GM18517 (cell line): ENCODE data around the gene UBAC2.

Experiments
- ATAC-seq: cut with Tn5 transposase; IDR thresholded peaks from one replicate; pipeline ENCODE4 v1.9.1; 2021; ENCODE audit warnings: mild to moderate bottlenecking, moderate library complexity; ENCODE audit not compliant: unreplicated experiment

Gene UBAC2

DNA sequence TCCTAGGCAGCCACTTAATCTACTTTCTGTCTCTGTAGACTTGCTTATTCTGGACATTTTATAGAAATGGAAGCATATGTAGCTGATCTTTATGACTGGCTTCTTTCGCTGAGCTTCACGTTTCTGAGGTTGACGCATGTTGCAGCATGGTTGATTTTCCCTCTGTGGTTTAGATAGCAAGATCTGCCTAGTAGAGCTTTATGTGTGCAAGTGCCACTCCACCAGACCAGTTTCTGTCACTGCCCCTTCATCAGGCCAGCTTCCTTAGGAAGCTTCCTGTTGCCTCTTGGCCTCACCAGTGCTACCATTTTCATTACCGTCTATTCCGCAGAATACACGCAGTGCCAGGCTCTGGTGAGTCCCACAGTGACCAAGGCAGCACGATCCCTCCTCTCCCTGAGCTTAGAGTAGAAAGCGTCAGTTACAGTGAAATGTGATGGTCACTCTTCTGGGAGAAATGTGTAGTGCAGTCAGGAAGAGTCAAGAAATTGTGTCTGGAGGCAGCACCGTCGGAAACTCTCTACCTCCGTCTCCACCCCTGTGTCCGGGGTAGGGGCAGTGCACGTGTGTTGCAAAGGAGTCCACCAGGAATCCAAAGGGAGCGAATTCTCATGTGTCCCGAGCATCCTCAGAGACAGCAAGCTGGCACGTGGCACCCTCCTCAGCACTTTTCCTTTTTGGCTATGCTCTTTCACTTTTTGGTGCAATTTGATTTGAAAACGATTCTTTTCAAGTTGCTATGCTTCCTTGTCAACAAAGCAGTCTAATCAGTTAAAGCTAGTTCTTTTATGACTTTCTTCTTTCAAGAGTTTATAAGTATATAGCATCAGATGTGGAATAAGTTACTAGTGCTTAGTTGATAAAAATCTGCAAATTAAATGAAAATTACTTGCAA is 151.9 kb downstream of the UBAC2 start:
- no peak for ATAC-seq

DNA sequence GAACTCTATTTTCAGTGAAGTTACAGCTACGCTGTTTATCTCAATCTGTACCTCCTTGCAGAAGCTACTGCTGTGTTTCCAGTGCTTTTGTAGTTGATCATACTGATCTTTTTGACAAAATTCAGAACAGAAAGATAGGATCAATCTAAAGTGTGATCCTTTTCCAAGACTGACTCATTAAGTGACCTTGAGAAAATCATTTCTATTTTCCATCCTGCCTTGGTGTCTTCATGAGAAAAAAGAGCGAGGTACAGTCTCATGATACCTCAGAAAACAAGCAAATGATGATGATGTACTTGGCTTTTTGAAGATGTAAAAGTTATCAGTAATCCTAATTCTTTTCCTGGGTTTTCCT is 152.6 kb downstream of the UBAC2 start:
- no peak for ATAC-seq

DNA sequence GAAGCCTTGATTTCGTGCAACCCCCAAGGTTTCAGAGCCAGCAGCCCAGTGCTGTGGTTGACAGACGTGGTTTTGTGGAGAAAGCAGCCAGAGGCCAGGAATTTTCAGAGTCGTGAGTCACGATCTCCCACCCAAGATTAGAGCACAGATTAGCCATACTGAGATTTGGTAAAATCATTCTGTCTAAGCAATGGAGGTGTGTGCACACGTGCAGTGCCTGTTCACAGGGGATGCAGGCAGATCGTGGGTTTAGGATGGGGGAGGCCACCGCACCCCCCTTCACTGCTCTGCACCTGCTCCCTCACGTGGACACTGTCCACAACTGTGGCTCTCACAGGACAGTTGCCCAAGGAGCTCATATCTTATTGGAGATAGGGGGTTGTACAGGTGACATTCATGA is 153.2 kb downstream of the UBAC2 start:
- no peak for ATAC-seq

DNA sequence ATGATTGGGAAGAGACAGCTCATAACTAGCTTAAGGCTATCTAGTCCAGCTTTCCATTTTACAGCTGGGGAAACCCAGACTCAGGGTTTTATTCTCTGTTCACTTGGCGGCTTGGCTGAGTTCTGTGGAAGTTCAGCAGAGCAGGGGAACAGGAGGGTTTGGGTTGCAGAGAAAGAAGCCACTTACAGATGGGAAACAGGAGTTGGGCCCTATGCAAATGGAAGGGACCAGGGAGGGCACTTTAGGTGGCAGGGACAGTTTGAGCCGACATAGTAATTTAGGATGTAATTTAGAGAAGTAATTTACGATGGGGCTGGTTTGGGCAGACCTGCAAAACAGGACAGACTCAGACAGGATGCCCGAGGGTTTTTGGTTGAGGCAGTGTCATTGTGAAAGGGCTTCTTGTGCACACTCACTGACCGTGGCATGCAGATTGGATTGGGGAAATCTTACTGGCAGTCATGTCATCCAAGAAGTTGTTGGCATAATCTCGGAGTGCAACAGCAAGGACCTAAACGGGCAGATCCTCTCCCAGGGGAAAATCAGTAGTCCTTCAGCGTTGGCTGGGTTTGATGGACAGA is 153.8 kb downstream of the UBAC2 start:
- no peak for ATAC-seq

DNA sequence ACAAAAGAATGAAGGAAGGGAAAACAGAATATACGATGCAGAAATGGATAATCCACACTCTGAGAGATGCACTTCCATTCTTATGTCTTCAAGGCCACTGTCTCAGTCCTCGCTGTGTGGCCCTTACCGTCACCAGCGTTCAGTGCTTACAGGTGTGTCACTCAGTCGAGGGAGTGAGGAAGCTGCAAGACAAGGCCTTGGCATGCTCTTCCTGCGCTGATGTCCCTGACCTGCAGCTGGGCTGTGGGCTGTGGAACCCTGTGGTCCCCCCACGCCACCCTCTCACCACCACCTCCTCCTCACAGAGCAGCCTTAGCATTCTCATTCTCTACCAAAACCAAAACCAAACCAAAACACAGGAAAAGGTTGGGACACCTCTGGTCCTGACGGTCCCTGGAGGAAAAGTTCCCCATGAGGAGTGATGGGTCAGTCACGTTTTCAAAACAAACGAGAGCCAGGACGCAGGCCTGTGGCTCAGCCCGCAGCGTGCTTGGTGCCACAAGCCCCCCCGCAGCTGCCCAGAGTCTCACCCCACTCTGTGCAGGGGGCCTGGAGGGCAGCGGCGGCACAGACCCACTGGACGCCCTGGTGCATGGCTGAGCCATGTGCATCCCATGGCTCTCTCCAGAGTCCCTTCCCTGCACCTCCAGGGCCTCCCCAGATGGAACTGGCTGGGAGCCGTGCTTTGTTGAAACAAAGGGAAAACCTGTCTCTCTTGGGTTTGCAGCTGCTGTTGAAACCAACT is 154.8 kb downstream of the UBAC2 start:
- no peak for ATAC-seq

DNA sequence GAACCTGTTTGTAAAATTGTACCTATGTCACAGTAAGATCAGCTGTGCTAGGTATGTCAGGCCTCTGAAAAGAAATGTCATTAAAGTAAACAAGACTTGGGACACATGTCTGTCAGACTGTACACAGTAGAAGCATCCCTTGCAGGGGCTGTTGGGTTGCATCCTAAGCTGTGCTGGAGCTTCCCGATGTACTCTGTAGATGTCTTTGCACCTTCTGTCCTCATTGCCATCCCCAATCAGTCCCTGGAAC is 155.3 kb downstream of the UBAC2 start:
- no peak for ATAC-seq

DNA sequence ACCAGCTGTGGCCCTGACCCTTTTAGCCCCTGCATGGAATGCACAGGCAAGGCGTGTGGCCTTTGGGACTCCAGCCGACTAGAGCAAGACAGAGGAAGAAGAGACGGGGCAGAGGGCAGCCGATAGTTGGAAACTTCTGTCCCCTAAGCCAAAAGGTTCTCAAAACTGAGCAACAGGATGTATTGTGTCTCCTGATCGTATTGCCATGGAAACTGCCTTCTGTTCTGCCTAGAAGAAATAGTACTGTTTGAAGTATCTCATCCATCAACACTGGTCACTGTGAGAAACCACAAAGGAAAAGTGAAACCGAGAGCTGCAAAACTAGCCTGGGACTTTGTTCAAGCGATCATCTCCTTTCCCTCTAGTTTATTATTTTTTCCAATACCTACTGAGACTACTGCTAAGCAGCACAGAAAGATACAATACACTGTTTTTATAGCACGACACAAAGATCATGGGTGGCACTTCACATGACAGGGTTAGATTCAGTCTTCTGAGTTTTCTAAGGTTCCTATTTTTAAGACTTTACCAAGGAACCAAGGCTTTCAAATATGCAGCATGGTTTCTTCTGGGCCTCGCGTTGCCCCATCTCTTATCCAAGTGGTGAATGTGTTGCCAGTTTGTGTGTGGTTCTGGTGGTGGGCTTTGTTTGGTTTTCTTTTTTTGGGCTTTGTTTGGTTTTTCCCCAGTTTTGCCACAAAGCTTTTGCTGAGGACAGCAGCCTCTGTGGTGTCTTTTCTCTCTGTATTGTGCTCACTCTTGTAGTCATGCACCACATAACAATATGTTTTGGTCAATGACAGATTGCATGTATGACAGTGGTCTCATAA is 155.8 kb downstream of the UBAC2 start:
- peak; percentile 74 for ATAC-seq

DNA sequence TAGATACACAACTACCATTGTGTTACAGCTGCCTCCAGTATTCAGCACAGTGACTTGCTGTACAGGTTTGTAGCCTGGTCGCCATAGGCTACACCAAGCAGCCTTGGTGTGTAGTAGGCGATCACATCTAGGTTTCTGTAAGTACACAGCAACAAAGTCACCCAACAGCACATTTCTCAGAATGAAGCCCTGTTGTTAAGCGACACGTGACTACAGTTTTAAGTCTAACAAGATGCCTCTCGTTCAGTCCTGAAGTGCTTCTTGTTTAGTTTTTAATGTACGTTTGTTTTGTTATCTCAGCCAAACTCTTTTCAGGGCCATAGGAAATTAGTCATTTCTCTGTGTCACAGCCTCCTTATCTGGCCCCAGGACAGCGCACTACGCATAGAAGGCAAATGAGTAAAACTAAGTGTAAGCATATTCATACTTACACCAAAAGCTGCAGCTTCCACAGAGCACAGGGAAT is 156.5 kb downstream of the UBAC2 start:
- ATAC-seq: peak; percentile 19

DNA sequence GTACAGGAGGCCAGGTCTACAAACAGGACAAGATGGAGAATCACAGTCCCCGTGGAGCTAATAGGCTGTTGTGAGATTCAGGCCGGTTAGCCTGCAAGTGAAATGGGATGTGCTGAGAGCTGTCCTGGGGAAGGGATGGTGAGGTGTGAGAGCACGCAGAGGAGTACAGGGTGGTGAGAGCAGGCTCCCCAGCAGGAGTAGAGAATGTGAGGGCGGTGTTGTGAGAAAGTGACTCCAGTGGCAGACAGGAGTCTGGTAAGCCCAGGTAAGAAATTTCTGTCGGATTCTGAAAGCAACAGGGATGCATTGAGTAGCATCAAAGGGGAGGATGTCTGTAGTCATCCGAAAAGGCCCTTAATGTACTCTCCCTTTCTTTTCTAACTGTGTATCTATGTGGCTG is 157.3 kb downstream of the UBAC2 start:
- ATAC-seq: no peak

DNA sequence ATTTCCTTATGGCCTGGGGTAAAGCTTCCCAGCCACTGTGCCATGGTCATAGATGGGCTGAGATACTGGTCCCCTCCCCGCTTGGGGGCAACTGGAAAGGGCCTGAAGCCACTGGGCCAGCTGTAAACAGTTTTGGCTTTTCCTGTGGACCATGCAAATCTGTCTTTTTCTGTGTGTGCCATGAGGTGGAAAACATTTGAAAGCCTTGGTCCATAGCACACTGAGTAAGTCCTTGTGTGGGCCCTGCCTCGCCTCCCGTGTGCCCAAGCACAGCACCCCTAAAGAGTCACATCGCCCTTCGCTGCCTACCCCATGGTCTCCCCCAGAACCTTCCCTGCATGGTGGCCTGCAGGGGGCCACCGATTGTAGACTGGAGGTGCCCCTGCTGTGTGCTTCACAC is 158.9 kb downstream of the UBAC2 start:
- no peak for ATAC-seq

DNA sequence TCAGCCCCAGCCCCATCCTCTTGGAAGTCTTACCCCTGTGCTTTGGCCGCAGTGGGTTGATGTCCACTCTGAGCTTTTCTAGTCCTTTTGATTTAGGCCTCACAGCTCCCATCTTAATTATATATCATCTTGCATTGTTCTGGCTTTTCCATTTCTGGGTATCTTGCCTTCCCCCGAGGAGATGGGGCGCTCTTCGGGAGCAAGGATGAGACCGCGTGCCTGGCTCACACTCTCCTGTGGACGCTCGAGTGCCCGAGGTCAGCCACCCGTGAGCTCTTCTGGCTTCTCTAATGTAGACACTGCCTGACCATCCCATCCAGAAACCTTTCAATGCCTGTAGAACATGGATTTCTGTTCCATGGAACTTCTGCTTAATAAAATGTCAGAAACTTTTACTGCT is 160.0 kb downstream of the UBAC2 start:
- ATAC-seq: no peak

DNA sequence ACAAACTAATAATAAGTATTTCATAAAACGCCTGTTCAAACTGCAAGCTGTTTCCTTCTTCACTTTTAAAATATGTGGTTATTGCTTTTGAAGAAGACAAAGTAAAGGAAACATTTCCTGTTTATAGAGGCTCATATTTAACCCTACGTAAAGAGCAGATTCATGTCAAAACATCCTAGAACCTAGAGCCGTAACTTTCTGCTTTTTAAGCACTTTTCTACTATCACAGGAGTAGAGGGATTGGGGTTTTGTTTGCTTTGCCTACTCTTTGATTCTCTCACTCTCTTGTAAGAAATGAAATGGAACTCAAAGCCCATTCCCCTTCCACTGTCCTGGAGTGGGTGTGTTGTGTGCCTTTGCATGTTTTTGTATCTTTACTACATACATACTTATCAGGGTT is 160.5 kb downstream of the UBAC2 start:
- ATAC-seq: no peak

DNA sequence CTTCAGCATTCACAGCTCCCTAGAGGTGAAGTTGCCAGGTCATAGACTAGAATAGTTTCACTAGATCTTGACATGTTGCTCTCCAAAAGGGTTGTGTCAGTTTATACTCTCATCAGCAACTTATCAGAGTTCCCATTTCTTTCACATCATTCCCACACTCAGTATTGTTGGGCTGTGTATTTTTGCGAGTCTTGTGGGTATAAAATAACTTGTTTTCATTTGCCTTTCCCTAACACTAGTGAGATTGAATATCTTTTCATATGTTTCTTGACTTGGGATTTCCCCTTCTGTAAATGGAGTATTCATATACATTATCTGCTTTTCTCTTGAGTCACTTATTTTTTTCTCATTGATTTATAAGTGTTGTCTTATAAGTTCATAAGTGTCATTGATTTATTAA is 161.7 kb downstream of the UBAC2 start:
- no peak for ATAC-seq

DNA sequence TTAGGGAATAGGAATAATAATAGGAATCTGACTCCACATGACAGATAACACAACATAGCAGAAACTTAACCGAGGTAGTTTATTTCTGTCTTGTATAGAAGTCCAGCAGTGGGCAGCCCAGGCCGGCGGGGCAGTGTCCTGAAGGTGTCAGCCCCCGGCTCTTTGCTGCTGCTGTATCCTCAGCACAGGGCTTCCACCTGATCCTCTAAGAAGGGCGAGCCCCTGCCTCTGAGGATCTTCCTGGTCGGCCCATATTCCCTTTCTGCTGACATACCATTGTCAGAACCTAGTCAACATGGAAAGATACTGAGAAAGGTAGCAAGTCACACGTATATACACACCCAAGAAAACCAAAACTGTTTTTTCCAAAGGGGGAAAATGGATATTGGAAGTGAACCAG is 162.7 kb downstream of the UBAC2 start:
- ATAC-seq: no peak

DNA sequence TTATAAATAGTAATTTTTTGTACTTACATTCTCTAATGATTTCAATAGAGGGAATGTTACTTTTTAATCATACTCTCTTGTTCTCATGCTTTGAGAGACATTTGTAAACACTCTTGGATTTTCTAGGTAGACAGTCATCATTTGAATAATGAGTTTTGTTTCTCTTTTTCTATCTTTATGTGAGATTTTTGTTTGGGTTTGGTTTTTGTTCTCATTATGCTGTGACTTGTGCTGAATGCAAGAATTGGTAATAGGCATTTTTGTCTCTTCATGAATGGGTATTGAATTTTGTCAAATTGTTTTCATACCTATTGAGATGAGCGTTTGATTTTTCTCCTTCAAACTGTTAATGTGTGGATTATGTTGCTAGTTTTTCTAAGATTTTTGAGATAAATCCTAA is 163.3 kb downstream of the UBAC2 start:
- ATAC-seq: peak; percentile 45

DNA sequence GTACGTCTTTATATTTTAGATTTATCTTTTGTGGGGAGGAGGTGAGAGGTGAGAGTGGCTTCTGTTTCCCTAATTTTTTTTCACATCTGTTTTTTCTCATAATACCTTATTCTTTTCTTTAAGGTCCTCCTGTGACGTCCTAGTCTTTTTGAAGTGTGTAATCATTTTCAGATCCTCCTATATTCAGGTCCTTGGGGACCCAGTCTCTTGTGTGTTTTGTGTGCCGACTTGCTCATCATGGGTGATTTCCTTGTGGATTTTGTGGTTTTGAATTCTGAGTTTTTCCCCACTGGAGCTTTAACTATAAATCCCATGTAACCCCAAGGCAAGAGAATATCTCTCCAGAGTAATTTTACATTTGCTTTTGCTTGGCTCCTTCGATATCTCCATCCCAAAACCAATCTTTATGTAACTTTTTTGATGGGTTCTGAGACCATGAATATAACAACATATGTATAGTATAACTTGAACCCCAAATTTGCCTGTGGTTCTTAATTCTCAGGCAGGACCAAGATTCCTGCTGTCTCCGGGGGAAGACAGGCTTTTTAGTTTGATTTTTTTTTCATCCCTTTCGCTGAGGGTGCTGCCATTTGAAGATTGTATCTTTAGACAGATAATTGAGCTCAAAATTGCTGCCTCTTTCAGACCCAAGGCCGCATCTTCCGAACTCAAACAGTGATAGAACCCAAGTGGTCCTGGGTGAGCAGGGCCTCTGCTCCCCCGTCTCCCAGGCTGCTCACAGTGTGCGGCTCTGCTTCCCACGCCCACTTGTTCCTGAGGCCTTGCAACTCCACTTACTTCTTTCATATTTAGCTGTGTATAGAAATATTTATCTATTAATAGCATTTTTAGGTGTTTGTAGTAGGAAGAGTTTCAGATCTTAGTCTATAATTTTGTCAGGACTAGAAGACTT is 165.7 kb downstream of the UBAC2 start:
- peak; percentile 50 for ATAC-seq

DNA sequence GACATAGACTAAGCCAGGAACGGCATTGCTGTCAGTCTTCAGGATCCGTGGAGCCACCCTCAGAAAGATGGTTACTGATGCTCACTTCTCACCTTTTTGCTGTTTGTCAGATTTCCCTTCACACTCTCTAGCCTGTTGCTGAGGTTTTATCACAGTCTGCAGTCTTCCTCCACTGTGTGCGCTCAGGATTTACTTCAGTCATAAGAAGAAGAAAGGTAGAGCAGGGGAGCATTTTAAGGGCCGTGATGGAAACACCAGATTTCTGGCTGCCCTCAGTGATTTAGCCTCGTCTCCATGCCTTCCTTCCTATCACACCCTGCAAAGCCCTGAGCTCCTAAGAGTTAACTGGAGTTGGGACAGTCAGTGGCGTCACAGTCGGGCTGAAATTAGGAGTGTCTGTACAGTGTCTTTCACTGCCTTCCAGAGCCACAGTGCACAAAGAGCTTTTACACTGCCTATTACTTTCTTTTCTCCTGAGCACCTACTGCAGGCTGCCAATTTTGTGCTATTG is 166.5 kb downstream of the UBAC2 start:
- ATAC-seq: no peak

DNA sequence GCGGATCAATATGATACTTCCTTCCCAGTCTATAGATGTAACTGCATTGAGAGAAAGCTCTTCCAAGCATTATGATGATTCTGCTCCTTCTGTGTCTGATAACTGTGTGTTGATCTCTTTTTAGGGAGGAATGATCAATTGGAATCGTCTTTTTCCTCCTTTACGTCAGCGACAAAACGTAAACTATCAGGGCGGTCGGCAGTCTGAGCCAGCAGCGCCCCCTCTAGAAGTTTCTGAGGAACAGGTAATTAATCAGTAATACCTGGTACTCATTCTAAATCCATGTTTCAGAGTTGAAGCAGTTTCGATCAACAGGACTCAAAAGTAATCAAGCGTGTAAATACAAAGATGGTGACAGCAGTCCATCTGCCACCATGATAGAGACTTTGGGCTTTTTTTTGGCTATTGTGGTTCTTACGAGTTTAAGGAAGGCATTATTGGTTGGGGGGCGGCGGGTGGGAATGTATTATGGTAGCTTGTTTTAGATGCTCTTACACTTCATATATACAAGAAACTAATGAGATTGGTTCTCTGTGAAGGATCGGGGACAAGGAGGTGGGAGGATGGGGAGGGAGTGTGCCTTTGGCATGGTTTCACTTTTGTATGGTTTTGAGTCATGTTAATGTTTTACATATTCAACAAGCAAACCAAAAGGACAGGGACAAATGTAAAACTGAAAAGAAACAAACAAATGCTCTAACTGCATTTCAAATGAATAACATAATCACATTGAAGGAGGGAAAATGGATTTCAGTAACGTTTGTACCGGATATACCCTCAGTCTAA is 167.2 kb downstream of the UBAC2 start:
- ATAC-seq: no peak
